Keratinocyte (primary cell): ENCODE data around the gene NAXE. TPM values are rescaled to one million over a fixed set of nuclear protein-coding genes. Genes with fewer than 3 reads are reported as not detected.

ENCODE experiments used
- DNase-seq: peaks from one replicate; pipeline ENCODE4 v3.0.0-alpha.2; 2011; ENCODE audit warnings: low read depth, missing footprints, low spot score
- FAIRE-seq: peaks from 2 replicates; lab custom pipeline; 2011; peaks lifted over from hg19 to GRCh38; lab: Jason Lieb, UNC
- H2AFZ ChIP-seq: 2 replicates; pipeline ENCODE4 v1.6.0; 2012; ENCODE audit warnings: low read length, control low read depth, inconsistent platforms; ENCODE audit not compliant: control insufficient read depth
- H3K27ac ChIP-seq: 2 replicates; pipeline ENCODE4 v1.5.1; 2011; ENCODE audit warnings: low read length; ENCODE audit not compliant: control insufficient read depth, insufficient read depth
- H3K27me3 ChIP-seq: 3 replicates; pipeline ENCODE4 v1.6.0; 2011; ENCODE audit warnings: low read length; ENCODE audit not compliant: control insufficient read depth, insufficient read depth; ENCODE audit errors: extremely low read depth
- H3K36me3 ChIP-seq, 2 experiments: 2 replicates in 1 of 2; 3 replicates in 1 of 2; pipeline ENCODE4 v1.5.1; 2011; ENCODE audit warnings: low read length in 2 of 2, mild to moderate bottlenecking in 1 of 2; ENCODE audit not compliant: control insufficient read depth in 2 of 2, insufficient read depth in 2 of 2; ENCODE audit errors: extremely low read depth in 1 of 2
- H3K4me1 ChIP-seq: 3 replicates; pipeline ENCODE4 v1.5.1; 2011; ENCODE audit warnings: low read length; ENCODE audit not compliant: control insufficient read depth, insufficient read depth; ENCODE audit errors: extremely low read depth
- H3K4me2 ChIP-seq: 3 replicates; pipeline ENCODE4 v1.6.0; 2011; ENCODE audit warnings: low read depth, low read length; ENCODE audit not compliant: control insufficient read depth, insufficient read depth; ENCODE audit errors: extremely low read depth
- H3K4me3 ChIP-seq, 3 experiments: fragments of 200-600 bp in 1 of 3; sonication (generic) in 1 of 3; 2 replicates in 2 of 3; 3 replicates in 1 of 3; pipeline ENCODE4 v1.5.1; 2011 to 2016; ENCODE audit warnings: low read length in 3 of 3, mild to moderate bottlenecking in 3 of 3, control low read depth in 2 of 3, inconsistent platforms in 1 of 3, low read depth in 1 of 3, mixed read lengths in 1 of 3, mixed run types in 1 of 3, moderate library complexity in 1 of 3; ENCODE audit not compliant: control insufficient read depth in 2 of 3, insufficient read depth in 2 of 3; ENCODE audit errors: extremely low read depth in 1 of 3
- H3K79me2 ChIP-seq: 2 replicates; pipeline ENCODE4 v1.6.0; 2012; ENCODE audit warnings: low read length; ENCODE audit not compliant: control insufficient read depth, insufficient read depth
- H3K9ac ChIP-seq: 3 replicates; pipeline ENCODE4 v1.6.0; 2011; ENCODE audit warnings: low read length; ENCODE audit not compliant: control insufficient read depth, insufficient read depth; ENCODE audit errors: extremely low read depth
- H3K9me1 ChIP-seq: 3 replicates; pipeline ENCODE4 v1.6.0; 2011; ENCODE audit warnings: low read length; ENCODE audit not compliant: control insufficient read depth, insufficient read depth; ENCODE audit errors: extremely low read depth
- H3K9me3 ChIP-seq: 2 replicates; pipeline ENCODE4 v1.5.1; 2012; ENCODE audit warnings: low read depth, low read length; ENCODE audit not compliant: control insufficient read depth
- H4K20me1 ChIP-seq: 3 replicates; pipeline ENCODE4 v1.6.0; 2011; ENCODE audit warnings: low read length; ENCODE audit not compliant: control insufficient read depth, insufficient read depth; ENCODE audit errors: extremely low read depth
- CTCF ChIP-seq, 3 experiments: IDR thresholded peaks in 1 of 3; conservative IDR thresholded peaks in 1 of 3; optimal IDR thresholded peaks in 1 of 3; 2 replicates in 2 of 3; 3 replicates in 1 of 3; pipeline versions ENCODE3 to v1.5.1; 2011; ENCODE audit warnings: low read length in 3 of 3, mild to moderate bottlenecking in 3 of 3, moderate library complexity in 2 of 3, control low read depth in 1 of 3, inconsistent platforms in 1 of 3; ENCODE audit not compliant: insufficient read depth in 2 of 3; ENCODE audit errors: extremely low read depth in 1 of 3
- EZH2 ChIP-seq: IDR thresholded peaks from one replicate; pipeline ENCODE4 v1.6.1; 2012; ENCODE audit warnings: inconsistent platforms, mild to moderate bottlenecking, low read length, moderate library complexity
- dilution Hi-C: fragments of 300-500 bp; cut with MboI; formaldehyde crosslinking; loops from one replicate; pipeline ENCODE4 v1.7.0; 2020; ENCODE audit warnings: low sequenced_read_pairs; ENCODE audit not compliant: extremely low pct_ligation_motif_present
- polyA plus RNA-seq, 5 experiments: library from polyadenylated mRNA; depleted of rRNA in 3 of 5; stranded (reverse) in 3 of 5; stranded (forward) in 1 of 5; unstranded in 1 of 5; fragments of >200 nt; gene quantifications; 1 replicate in 1 of 5; 2 replicates in 3 of 5; 3 replicates in 1 of 5; pipeline versions ENCODE4 v1.2.1 to v1.2.3, GENCODE V29; 2011 to 2012; ENCODE audit warnings: missing spikeins in 2 of 5, low read depth in 1 of 5, low replicate concordance in 1 of 5

The NAXE gene
- polyA plus RNA-seq, 1 donor (not counting 4 experiments of a cell fraction or from before 2014, with no cell fraction given): 74.7 TPM

GRCh38 chr1:156625436-156626078 lies 34.0 kb downstream of the NAXE start:
- no peaks in the 10 kb centered on the region for H4K20me1 ChIP-seq
- H3K4me1 ChIP-seq: no peaks in the 10 kb centered on the region
- H3K9ac ChIP-seq: no peak overlapping the region
- FAIRE-seq (no peak), DNase-seq (no peak)
- peak overlapping the region; percentile 41 for H3K4me2 ChIP-seq
- H3K36me3 ChIP-seq: no peaks in the 10 kb centered on the region
- no peak overlapping the region for H3K27ac ChIP-seq
- no peaks in the 10 kb centered on the region for H3K79me2 ChIP-seq
- dilution Hi-C loops: no loop called here
- no peak overlapping the region for H2AFZ ChIP-seq
- no peaks in the 10 kb centered on the region for H3K9me1 ChIP-seq
- TF ChIP-seq CTCF (optimal IDR thresholded peaks at IDR 0.05 in 1 of 3, IDR thresholded peaks at IDR 0.05 in 1 of 3, conservative IDR thresholded peaks at IDR 0.05 in 1 of 3; ENCODE audit: extremely low read depth in 1 of 3, insufficient read depth in 2 of 3, low read length in 3 of 3) (peak; percentile 72 to 93 (median 85)), EZH2 (peak; percentile 90)
- H3K9me3 ChIP-seq: no peaks in the 10 kb centered on the region
- H3K27me3 ChIP-seq: peaks cover 34% of the 10 kb centered on the region
- peak overlapping the region in 1 of 3 experiments; percentile 20 for H3K4me3 ChIP-seq

GRCh38 chr1:156626079-156626438 lies 34.5 kb downstream of the NAXE start:
- Histone ChIP-seq H3K9me3 (no peaks in the 10 kb centered on the region), H3K79me2 (no peaks in the 10 kb centered on the region), H3K4me2 (no peak overlapping the region), H3K36me3 (no peaks in the 10 kb centered on the region), H3K9ac (no peak overlapping the region), H4K20me1 (no peaks in the 10 kb centered on the region), H3K27ac (no peak overlapping the region), H3K4me3 (no peak overlapping the region), H3K9me1 (no peaks in the 10 kb centered on the region), H3K27me3 (peaks cover 34% of the 10 kb centered on the region), H2AFZ (no peak overlapping the region), H3K4me1 (no peaks in the 10 kb centered on the region)
- DNase-seq: no peak
- no peak for FAIRE-seq
- no peak for TF ChIP-seq EZH2
- no peak for TF ChIP-seq CTCF (optimal IDR thresholded peaks at IDR 0.05 in 1 of 3, IDR thresholded peaks at IDR 0.05 in 1 of 3, conservative IDR thresholded peaks at IDR 0.05 in 1 of 3; ENCODE audit: extremely low read depth in 1 of 3, insufficient read depth in 2 of 3, low read length in 3 of 3)
- dilution Hi-C loops: no loop called here
